T-helper 17 cell (primary cell): ENCODE data around the gene OR2AT4. TPM values are rescaled to one million over a fixed set of nuclear protein-coding genes. Genes with fewer than 3 reads are reported as not detected.
"Not testable (repeated sequence)": the region's sequence is repeated elsewhere in the genome, so short reads cannot be mapped to it uniquely, and the experiment has no call there.

Experiments used
- ATAC-seq: fragments of 150-1000 bp; cut with Tn5 transposase; 2 replicates; pipeline ENCODE4 v1.10.0; 2021; ENCODE audit warnings: mild to moderate bottlenecking, moderate library complexity
- DNase-seq, 3 donors: peaks; one replicate each; pipeline versions ENCODE4 v3.0.0 to v3.0.0-alpha.2; 2020 to 2021
- H3K9me3 ChIP-seq: one replicate; pipeline ENCODE4 v1.7.0; 2013; ENCODE audit warnings: low read length, mild to moderate bottlenecking; ENCODE audit not compliant: control insufficient read depth, poor library complexity, severe bottlenecking
- H3K27ac Mint-ChIP-seq: one replicate; pipeline ENCODE4 v1.8.0; 2022; ENCODE audit warnings: mild to moderate bottlenecking, moderate library complexity, mixed read lengths
- H3K27me3 Mint-ChIP-seq: one replicate; pipeline ENCODE4 v1.8.0; 2022; ENCODE audit warnings: mixed read lengths
- H3K36me3 Mint-ChIP-seq: one replicate; pipeline ENCODE4 v1.8.0; 2022; ENCODE audit warnings: low read depth, mixed read lengths
- H3K4me1 Mint-ChIP-seq: one replicate; pipeline ENCODE4 v1.8.0; 2022; ENCODE audit warnings: mild to moderate bottlenecking, mixed read lengths
- H3K4me3 Mint-ChIP-seq: one replicate; pipeline ENCODE4 v1.8.0; 2022; ENCODE audit warnings: mild to moderate bottlenecking, moderate library complexity, mixed read lengths
- total RNA-seq, 4 donors: library from RNA in 2 of 4; stranded (reverse) in 2 of 4; gene quantifications; one replicate each; pipeline ENCODE4 v1.2.3 and lab custom pipeline; 2022 to 2026

OR2AT4 gene
- total RNA-seq, 2 donors from 2014 or later: not detected

- H3K9me3 ChIP-seq: no peaks in the 10 kb centered on the region
- H3K27ac Mint-ChIP-seq: no peak overlapping the region
- H3K36me3 Mint-ChIP-seq: peaks cover 2% of the 10 kb centered on the region
- peaks cover 59% of the 10 kb centered on the region for H3K27me3 Mint-ChIP-seq
- no peaks in the 10 kb centered on the region for H3K4me1 Mint-ChIP-seq
- ATAC-seq (no peak), DNase-seq (no peak)
- no peak overlapping the region for H3K4me3 Mint-ChIP-seq
Measured at GRCh38 chr11:75072582-75072981, 24.1 kb downstream of the OR2AT4 start.

GRCh38 chr11:75069473-75069872 is 27.2 kb downstream of the OR2AT4 start:
- no peak overlapping the region for H3K4me3 Mint-ChIP-seq
- H3K36me3 Mint-ChIP-seq: peaks cover 2% of the 10 kb centered on the region
- H3K4me1 Mint-ChIP-seq: no peaks in the 10 kb centered on the region
- no peak overlapping the region for H3K27ac Mint-ChIP-seq
- H3K27me3 Mint-ChIP-seq: peaks cover 55% of the 10 kb centered on the region
- DNase-seq (no peak), ATAC-seq (no peak)
- H3K9me3 ChIP-seq: no peaks in the 10 kb centered on the region

- H3K27me3 Mint-ChIP-seq: peaks cover 54% of the 10 kb centered on the region
- no peak overlapping the region for H3K27ac Mint-ChIP-seq
- no peak overlapping the region for H3K4me3 Mint-ChIP-seq
- ATAC-seq (no peak), DNase-seq (no peak)
- peaks cover 2% of the 10 kb centered on the region for H3K36me3 Mint-ChIP-seq
- no peaks in the 10 kb centered on the region for H3K9me3 ChIP-seq
- no peaks in the 10 kb centered on the region for H3K4me1 Mint-ChIP-seq
Measured at GRCh38 chr11:75068993-75069392, 27.7 kb downstream of the OR2AT4 start.

- Mint-ChIP-seq H3K27ac (no peak overlapping the region), H3K27me3 (peaks cover 54% of the 10 kb centered on the region), H3K4me1 (no peaks in the 10 kb centered on the region), H3K4me3 (no peak overlapping the region), H3K36me3 (peaks cover 2% of the 10 kb centered on the region)
- no peak for ATAC-seq
- no peak for DNase-seq
- no peaks in the 10 kb centered on the region for H3K9me3 ChIP-seq
Measured at GRCh38 chr11:75068559-75068958, 28.1 kb downstream of the OR2AT4 start.

GRCh38 chr11:75066061-75066460 is 30.6 kb downstream of the OR2AT4 start:
- ATAC-seq (no peak), DNase-seq (no peak)
- H3K4me3 Mint-ChIP-seq: no peak overlapping the region
- no peaks in the 10 kb centered on the region for H3K4me1 Mint-ChIP-seq
- H3K9me3 ChIP-seq: no peaks in the 10 kb centered on the region
- peaks cover 40% of the 10 kb centered on the region for H3K27me3 Mint-ChIP-seq
- H3K27ac Mint-ChIP-seq: no peak overlapping the region
- H3K36me3 Mint-ChIP-seq: peaks cover under 1% of the 10 kb centered on the region

GRCh38 chr11:75063741-75064314 is 32.8 kb downstream of the OR2AT4 start:
- DNase-seq: no peak
- no peaks in the 10 kb centered on the region for H3K4me1 Mint-ChIP-seq
- no peak overlapping the region for H3K4me3 Mint-ChIP-seq
- H3K9me3 ChIP-seq: no peaks in the 10 kb centered on the region
- no peak for ATAC-seq
- no peak overlapping the region for H3K27ac Mint-ChIP-seq
- H3K27me3 Mint-ChIP-seq: peaks cover 29% of the 10 kb centered on the region
- no peaks in the 10 kb centered on the region for H3K36me3 Mint-ChIP-seq

- Mint-ChIP-seq H3K27ac (no peak overlapping the region), H3K4me1 (no peaks in the 10 kb centered on the region), H3K4me3 (no peak overlapping the region), H3K27me3 (peaks cover 22% of the 10 kb centered on the region), H3K36me3 (no peaks in the 10 kb centered on the region)
- no peaks in the 10 kb centered on the region for H3K9me3 ChIP-seq
- DNase-seq (no peak), ATAC-seq (no peak)
Measured at GRCh38 chr11:75059299-75059698, 37.4 kb downstream of the OR2AT4 start.

- Mint-ChIP-seq H3K4me1 (no peaks in the 10 kb centered on the region), H3K4me3 (no peak overlapping the region), H3K27ac (no peak overlapping the region), H3K36me3 (no peaks in the 10 kb centered on the region), H3K27me3 (peaks cover 22% of the 10 kb centered on the region)
- DNase-seq: no peak
- H3K9me3 ChIP-seq: no peaks in the 10 kb centered on the region
- ATAC-seq: no peak
Measured at GRCh38 chr11:75056814-75057213, 39.9 kb downstream of the OR2AT4 start.

- Mint-ChIP-seq H3K4me3 (no peak overlapping the region), H3K27ac (no peak overlapping the region), H3K4me1 (no peaks in the 10 kb centered on the region), H3K36me3 (no peaks in the 10 kb centered on the region), H3K27me3 (peaks cover 22% of the 10 kb centered on the region)
- DNase-seq (no peak), ATAC-seq (no peak)
- no peaks in the 10 kb centered on the region for H3K9me3 ChIP-seq
Measured at GRCh38 chr11:75055511-75055910, 41.2 kb downstream of the OR2AT4 start.

- H3K9me3 ChIP-seq: no peaks in the 10 kb centered on the region
- H3K4me1 Mint-ChIP-seq: peaks cover 2% of the 10 kb centered on the region
- H3K27ac Mint-ChIP-seq: no peak overlapping the region
- ATAC-seq (no peak), DNase-seq (no peak)
- no peak overlapping the region for H3K4me3 Mint-ChIP-seq
- H3K36me3 Mint-ChIP-seq: no peaks in the 10 kb centered on the region
- peaks cover 5% of the 10 kb centered on the region for H3K27me3 Mint-ChIP-seq
Measured at GRCh38 chr11:75052457-75052856, 44.2 kb downstream of the OR2AT4 start.

GRCh38 chr11:75051043-75051442 is 45.6 kb downstream of the OR2AT4 start:
- H3K36me3 Mint-ChIP-seq: no peaks in the 10 kb centered on the region

GRCh38 chr11:75050516-75050915 is 46.2 kb downstream of the OR2AT4 start:
- Mint-ChIP-seq H3K27ac (no peak overlapping the region), H3K4me3 (no peak overlapping the region), H3K36me3 (no peaks in the 10 kb centered on the region), H3K4me1 (peaks cover 2% of the 10 kb centered on the region), H3K27me3 (peaks cover 5% of the 10 kb centered on the region)
- DNase-seq (no peak), ATAC-seq (no peak)
- no peaks in the 10 kb centered on the region for H3K9me3 ChIP-seq

More at GRCh38 chr11:75051043-75051442, 45.6 kb downstream of the OR2AT4 start:
- no peaks in the 10 kb centered on the region for H3K9me3 ChIP-seq
- no peak overlapping the region for H3K27ac Mint-ChIP-seq
- H3K27me3 Mint-ChIP-seq: peaks cover 5% of the 10 kb centered on the region
- peaks cover 2% of the 10 kb centered on the region for H3K4me1 Mint-ChIP-seq
- no peak for DNase-seq
- no peak for ATAC-seq
- no peak overlapping the region for H3K4me3 Mint-ChIP-seq

GRCh38 chr11:75049501-75050266 is 47.0 kb downstream of the OR2AT4 start:
- not testable (repeated sequence) for H3K9me3 ChIP-seq, H3K27ac Mint-ChIP-seq, H3K36me3 Mint-ChIP-seq, H3K27me3 Mint-ChIP-seq, ATAC-seq, DNase-seq, H3K4me3 Mint-ChIP-seq, H3K4me1 Mint-ChIP-seq

GRCh38 chr11:75047191-75047590 is 49.5 kb downstream of the OR2AT4 start:
- no peaks in the 10 kb centered on the region for H3K9me3 ChIP-seq
- ATAC-seq (no peak), DNase-seq (no peak)
- Mint-ChIP-seq H3K36me3 (no peaks in the 10 kb centered on the region), H3K4me3 (no peak overlapping the region), H3K27me3 (no peaks in the 10 kb centered on the region), H3K27ac (no peak overlapping the region), H3K4me1 (peaks cover 2% of the 10 kb centered on the region)
